Measurements from ENCODE around the gene MAST4. TPM values are rescaled to one million over a fixed set of nuclear protein-coding genes. Genes with fewer than 3 reads are reported as not detected.

The MAST4 gene
- total RNA-seq, 1 donor from 2014 or later, result 10.5 TPM

DNA sequence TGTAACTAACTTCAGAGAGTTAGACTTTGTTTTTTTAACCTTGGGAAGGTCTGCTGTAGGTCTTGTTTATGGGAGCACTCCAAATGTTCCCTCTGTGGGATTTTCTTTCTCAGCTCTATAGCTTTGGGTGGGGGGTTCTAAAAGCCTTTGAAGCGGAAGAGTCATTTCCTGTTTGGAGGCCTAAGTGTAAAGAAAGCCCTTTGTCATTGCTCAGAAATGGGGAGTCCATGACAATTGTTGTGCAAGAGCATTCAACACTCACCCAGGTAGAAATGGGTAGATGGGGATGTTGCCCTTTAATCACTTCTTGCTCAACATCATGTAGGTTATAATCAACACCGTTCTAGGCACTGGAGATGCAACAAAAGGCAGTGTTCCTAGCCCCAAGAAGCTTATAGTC is 30.3 kb upstream of the MAST4 start:
- no peak for DNase-seq (ENCODE audit: extremely low spot score, unreplicated experiment)
- TF ChIP-seq, protein P1, sequence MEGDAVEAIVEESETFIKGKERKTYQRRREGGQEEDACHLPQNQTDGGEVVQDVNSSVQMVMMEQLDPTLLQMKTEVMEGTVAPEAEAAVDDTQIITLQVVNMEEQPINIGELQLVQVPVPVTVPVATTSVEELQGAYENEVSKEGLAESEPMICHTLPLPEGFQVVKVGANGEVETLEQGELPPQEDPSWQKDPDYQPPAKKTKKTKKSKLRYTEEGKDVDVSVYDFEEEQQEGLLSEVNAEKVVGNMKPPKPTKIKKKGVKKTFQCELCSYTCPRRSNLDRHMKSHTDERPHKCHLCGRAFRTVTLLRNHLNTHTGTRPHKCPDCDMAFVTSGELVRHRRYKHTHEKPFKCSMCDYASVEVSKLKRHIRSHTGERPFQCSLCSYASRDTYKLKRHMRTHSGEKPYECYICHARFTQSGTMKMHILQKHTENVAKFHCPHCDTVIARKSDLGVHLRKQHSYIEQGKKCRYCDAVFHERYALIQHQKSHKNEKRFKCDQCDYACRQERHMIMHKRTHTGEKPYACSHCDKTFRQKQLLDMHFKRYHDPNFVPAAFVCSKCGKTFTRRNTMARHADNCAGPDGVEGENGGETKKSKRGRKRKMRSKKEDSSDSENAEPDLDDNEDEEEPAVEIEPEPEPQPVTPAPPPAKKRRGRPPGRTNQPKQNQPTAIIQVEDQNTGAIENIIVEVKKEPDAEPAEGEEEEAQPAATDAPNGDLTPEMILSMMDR (IDR thresholded peaks at IDR 0.05), result no peak
- H3K9me3 Mint-ChIP-seq (ENCODE audit: unreplicated experiment), result peaks cover 6% of the 10 kb centered on the region

DNA sequence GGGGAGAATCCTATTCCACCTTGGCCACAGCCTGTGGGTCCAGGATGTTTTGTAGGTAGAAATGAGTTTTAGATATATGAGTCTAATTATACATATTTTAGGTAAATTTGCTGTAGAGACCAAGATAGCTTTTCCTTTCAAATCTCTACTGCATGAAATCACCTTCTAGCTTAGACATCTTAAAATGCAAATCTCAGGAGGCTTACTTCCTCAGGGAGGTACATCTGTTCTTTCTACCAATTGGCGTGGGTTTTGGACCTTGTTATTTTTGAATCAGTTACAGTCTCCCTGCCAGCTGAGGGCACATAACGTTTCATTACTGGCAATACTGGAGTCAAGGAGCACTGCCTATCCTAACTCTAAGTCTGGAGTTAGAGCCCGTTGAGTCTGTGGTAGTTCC is 28.7 kb upstream of the MAST4 start:
- no peaks in the 10 kb centered on the region for H3K4me1 Mint-ChIP-seq (ENCODE audit: unreplicated experiment)
- H3K27me3 Mint-ChIP-seq (ENCODE audit: unreplicated experiment), result no peaks in the 10 kb centered on the region
- DNase-seq (ENCODE audit: extremely low spot score, unreplicated experiment), result no peak
- no peak overlapping the region for H3K27ac Mint-ChIP-seq (ENCODE audit: unreplicated experiment)
- TF ChIP-seq, protein P1 (IDR thresholded peaks at IDR 0.05), result no peak
- H3K36me3 Mint-ChIP-seq (ENCODE audit: unreplicated experiment), result no peaks in the 10 kb centered on the region
- H3K9me3 Mint-ChIP-seq (ENCODE audit: unreplicated experiment), result peaks cover 3% of the 10 kb centered on the region
- H3K4me3 Mint-ChIP-seq (ENCODE audit: unreplicated experiment), result no peak overlapping the region

More for the DNA sequence above, 30.3 kb upstream of the MAST4 start:
- no peak overlapping the region for H3K4me3 Mint-ChIP-seq (ENCODE audit: unreplicated experiment)
- H3K27me3 Mint-ChIP-seq (ENCODE audit: unreplicated experiment), result no peaks in the 10 kb centered on the region
- H3K36me3 Mint-ChIP-seq (ENCODE audit: unreplicated experiment), result no peaks in the 10 kb centered on the region
- no peak overlapping the region for H3K27ac Mint-ChIP-seq (ENCODE audit: unreplicated experiment)
- H3K4me1 Mint-ChIP-seq (ENCODE audit: unreplicated experiment), result no peaks in the 10 kb centered on the region

GRCh38 chr5:66570201-66570600 is 26.0 kb upstream of the MAST4 start:
- Mint-ChIP-seq H3K36me3 (ENCODE audit: unreplicated experiment) (no peaks in the 10 kb centered on the region), H3K4me3 (ENCODE audit: unreplicated experiment) (no peak overlapping the region), H3K9me3 (ENCODE audit: unreplicated experiment) (no peaks in the 10 kb centered on the region), H3K27ac (ENCODE audit: unreplicated experiment) (no peak overlapping the region), H3K27me3 (ENCODE audit: unreplicated experiment) (peaks cover 3% of the 10 kb centered on the region), H3K4me1 (ENCODE audit: unreplicated experiment) (no peaks in the 10 kb centered on the region)
- TF ChIP-seq, protein P1 (IDR thresholded peaks at IDR 0.05), result no peak
- DNase-seq (ENCODE audit: extremely low spot score, unreplicated experiment), result no peak

DNA sequence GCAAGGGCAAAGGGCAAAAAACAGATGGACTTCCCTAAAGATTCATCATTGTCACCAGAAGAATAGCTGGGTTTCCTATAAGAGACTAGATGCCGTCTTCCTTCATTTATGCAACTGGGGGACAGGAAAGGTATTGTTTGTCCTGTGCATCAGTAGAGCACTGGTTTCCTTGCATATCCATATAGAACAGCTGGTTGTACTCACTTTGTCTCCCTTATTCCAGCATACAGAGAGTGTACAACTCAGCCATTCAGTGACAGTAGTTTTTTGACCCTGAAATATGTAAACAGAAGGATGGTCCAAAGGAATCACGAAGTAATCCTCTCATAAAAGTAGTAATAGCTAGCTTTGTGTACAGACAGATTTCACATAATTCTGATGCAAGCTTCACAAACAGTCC is 22.5 kb upstream of the MAST4 start:
- peaks cover 12% of the 10 kb centered on the region for H3K27me3 Mint-ChIP-seq (ENCODE audit: unreplicated experiment)
- H3K9me3 Mint-ChIP-seq (ENCODE audit: unreplicated experiment), result no peaks in the 10 kb centered on the region
- H3K4me3 Mint-ChIP-seq (ENCODE audit: unreplicated experiment), result no peak overlapping the region
- no peaks in the 10 kb centered on the region for H3K36me3 Mint-ChIP-seq (ENCODE audit: unreplicated experiment)
- H3K27ac Mint-ChIP-seq (ENCODE audit: unreplicated experiment), result no peak overlapping the region
- DNase-seq (ENCODE audit: extremely low spot score, unreplicated experiment), result no peak
- H3K4me1 Mint-ChIP-seq (ENCODE audit: unreplicated experiment), result no peaks in the 10 kb centered on the region
- TF ChIP-seq, protein P1 (IDR thresholded peaks at IDR 0.05), result no peak

- TF ChIP-seq, protein P1 (IDR thresholded peaks at IDR 0.05), result no peak
- Mint-ChIP-seq H3K27ac (ENCODE audit: unreplicated experiment) (no peak overlapping the region), H3K4me1 (ENCODE audit: unreplicated experiment) (no peaks in the 10 kb centered on the region)
These were observed 13.6 kb upstream of the MAST4 start for GRCh38 chr5:66582499-66583165.

More at GRCh38 chr5:66582499-66583165, 13.6 kb upstream of the MAST4 start:
- Mint-ChIP-seq H3K4me3 (ENCODE audit: unreplicated experiment) (no peak overlapping the region), H3K27me3 (ENCODE audit: unreplicated experiment) (peaks cover 32% of the 10 kb centered on the region), H3K9me3 (ENCODE audit: unreplicated experiment) (no peaks in the 10 kb centered on the region), H3K36me3 (ENCODE audit: unreplicated experiment) (no peaks in the 10 kb centered on the region)
- no peak for DNase-seq (ENCODE audit: extremely low spot score, unreplicated experiment)

Measured in osteocyte (in vitro differentiated cells).